GM18499 (cell line): ENCODE measurements around the gene POU2AF1.

Experiments used
- ATAC-seq: cut with Tn5 transposase; IDR thresholded peaks from one replicate; pipeline ENCODE4 v1.9.1; 2021; ENCODE audit warnings: moderate number of reproducible peaks; ENCODE audit not compliant: insufficient read depth, unreplicated experiment

POU2AF1 gene

GRCh38 chr11:111388842-111389241, 9.8 kb upstream of the POU2AF1 start:
- ATAC-seq = no peak

- ATAC-seq = no peak
Observed at GRCh38 chr11:111388420-111388819, 9.3 kb upstream of the POU2AF1 start.

GRCh38 chr11:111387363-111387762, 8.3 kb upstream of the POU2AF1 start:
- ATAC-seq = no peak

DNA sequence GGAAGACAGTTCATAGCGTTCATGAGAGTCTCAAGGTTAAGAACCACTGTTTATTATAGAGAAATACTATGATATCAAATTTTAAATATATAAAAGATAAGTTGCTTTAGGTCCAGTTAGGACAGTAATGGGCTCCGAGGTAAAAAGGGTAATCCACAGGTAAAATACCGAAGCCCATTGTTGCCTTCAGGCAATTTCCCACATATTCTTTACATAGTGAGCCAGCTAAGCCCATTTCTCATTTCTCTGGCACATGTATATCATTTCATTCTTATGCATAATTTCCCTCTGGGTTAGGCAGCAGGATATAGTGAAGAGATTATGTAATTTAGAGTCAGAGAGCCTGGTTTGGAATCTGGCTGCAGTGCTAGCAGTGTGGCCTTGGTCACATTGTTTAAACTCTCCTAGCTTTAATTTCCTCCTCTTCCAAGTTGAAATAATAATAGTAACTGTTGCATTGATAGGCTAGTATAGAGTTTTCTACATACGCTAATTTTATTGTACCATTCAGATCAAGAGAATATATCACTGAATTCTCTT, 7.6 kb upstream of the POU2AF1 start:
- ATAC-seq = no peak

DNA sequence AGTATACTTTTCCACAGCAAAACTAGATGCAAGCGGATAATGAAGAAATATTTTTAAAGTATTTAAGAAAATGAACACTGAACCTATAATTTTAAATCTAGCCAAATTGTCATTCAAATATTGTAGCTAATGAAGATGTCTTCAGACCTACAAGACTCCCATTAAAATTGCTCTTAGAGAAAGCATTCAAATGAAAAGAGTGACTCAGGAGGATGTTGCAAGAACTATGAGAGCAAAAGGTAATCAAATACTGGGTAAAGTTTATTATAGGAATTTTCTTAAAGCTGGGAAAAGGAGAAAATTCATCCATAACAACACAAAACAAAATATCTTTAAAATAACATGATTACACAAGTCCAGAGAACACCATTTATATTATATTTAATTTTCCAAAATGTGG, 5.4 kb upstream of the POU2AF1 start:
- ATAC-seq = no peak

DNA sequence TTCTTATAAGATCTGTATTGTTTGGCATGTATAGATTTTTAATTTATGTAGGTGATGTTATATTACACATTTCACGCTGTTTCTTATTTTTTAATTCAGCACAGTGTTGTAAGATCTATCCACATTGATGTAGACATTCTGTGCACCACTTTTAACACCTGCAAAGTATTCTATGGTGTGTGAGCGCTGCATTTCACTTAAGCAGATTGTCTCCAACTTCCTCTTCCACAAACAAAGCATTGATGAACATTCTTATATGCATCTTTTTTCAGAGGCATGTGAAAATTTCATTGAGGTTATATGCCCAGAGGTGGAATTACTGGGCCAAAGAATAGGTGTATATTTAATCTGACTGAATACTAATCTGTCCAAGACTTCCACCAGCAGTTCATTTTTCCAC, 3.4 kb upstream of the POU2AF1 start:
- no peak for ATAC-seq

GRCh38 chr11:111379602-111380136, 594 bp upstream of the POU2AF1 start:
- ATAC-seq = peak; percentile 39

- no peak for ATAC-seq
Observed at GRCh38 chr11:111378185-111378860, 752 bp downstream of the POU2AF1 start.

DNA sequence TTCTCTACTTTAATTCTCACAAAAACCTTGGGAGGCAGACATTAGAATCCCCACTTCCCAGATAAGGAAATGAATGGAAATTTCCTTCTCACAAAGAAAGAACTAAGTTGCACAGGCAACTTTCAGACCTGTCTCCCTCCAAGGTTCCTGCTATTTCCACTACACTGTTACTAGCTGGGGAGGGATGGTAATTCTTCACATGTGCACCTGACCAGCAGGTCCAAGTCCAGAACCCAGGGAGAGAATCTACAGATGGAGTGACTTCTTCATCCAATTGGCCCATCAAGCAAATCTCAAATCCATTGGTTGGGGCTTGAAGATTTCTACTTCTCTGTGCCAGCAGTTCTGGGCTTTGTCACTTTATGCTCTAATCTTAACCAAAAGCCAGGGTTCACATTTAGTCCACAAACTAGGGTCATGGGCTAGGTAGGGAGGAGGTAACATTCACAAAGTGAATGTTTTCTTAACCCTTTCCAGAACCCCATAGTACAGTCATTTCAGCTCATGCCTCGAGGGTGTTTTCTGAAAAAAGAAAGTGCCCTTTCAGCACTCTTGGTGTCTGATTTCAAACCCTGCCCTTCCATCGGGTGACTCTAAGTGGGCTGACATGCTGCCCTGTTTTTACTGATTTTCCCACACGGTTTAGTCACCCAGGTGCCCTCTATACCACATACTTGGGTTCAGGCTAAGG, 2.7 kb downstream of the POU2AF1 start:
- ATAC-seq = no peak

GRCh38 chr11:111373590-111373989, 5.5 kb downstream of the POU2AF1 start:
- no peak for ATAC-seq

DNA sequence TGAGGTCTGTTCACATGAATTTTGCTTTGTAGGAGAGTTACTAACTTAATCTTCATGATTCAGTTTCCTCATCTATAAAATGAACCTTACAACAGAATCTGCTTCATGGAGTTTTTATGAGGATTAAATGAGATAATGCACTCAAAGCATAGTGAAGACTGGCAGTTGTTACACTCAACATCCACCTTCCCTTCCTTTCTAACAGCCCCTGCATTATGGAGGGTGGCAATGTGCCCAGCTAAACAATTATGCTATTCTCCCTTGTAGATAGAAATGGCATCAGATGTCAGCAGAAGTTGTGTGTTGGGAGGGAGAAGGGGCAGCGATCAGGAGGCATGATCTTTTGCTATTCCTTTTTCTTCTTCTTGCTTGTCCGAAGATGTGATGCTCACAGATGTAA, 6.5 kb downstream of the POU2AF1 start:
- ATAC-seq = no peak

DNA sequence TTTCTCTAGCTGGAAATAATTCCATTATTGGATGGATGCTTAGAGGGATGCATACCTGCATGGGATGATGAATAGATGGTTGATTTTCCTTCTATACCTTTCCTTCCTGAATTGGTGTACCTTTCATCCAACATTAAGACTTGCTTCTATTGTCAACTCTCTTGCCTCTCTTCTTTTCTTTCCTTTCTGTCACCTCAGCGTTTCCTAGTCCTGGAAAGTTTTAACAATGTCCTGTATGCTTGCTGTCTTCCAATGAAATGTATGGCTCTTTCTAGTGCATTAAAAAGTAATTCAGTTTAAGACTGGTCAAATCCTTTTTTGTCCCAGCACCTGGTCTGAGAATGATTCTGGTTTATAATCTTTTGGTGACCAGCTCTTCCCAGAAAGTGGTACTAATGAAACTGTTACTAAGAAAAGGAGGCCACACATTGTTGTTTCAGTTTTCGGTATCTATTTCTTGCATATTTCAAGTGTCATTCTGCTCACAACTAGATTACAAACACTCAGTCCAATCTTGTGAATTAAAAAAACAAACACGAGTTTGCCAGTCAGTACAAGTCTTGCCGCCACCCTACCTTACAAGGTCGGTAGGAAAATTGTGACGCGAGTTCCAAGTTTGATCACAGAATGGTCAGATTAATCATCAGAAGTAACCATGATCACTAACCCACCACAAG, 8.0 kb downstream of the POU2AF1 start:
- ATAC-seq = peak; percentile 38

GRCh38 chr11:111370270-111370901, 8.7 kb downstream of the POU2AF1 start:
- no peak for ATAC-seq

- ATAC-seq = no peak
Observed at GRCh38 chr11:111368285-111368560, 10.9 kb downstream of the POU2AF1 start.

DNA sequence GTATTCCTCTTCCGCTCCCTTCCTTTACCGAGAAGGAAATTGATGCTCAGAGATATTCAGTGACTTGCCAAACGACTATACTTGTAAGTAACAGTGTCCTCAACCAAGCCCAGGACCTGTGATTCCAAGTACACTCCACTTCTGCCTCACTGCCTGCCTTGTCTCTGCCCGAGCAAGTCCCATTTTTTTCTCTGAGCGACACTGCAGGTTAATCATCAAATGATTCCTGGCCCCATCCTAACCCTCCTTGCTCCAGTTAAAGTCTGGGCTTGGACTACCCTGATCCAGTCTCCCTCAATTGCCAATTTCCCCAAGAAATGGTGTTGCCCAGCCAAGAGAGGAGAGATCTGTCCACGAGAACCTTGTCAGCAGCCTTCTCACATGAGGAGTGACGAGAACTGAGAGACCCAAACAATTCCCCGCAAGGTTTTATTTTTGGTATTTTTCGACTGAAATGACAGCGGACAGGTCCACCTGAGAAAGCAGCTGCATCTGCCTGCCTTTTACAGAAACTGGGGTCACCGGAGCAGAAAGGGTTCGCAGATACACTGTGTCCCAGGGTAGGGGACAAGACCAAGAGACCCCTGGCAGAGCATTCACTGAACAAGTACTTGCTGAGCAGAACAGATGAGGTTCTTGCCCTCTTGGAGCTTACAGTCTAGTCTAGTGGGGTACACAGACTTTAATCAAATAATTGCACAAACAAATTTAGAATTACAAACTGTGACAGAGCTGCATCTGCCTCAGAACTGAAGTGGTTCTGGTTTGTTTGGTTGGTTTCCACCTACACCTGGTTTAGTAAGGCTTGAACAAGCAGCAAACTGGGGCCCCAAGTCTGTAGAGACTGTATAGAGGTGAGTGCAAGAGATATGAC, 11.4 kb downstream of the POU2AF1 start:
- ATAC-seq = no peak

GRCh38 chr11:111366560-111367410, 12.3 kb downstream of the POU2AF1 start:
- no peak for ATAC-seq

DNA sequence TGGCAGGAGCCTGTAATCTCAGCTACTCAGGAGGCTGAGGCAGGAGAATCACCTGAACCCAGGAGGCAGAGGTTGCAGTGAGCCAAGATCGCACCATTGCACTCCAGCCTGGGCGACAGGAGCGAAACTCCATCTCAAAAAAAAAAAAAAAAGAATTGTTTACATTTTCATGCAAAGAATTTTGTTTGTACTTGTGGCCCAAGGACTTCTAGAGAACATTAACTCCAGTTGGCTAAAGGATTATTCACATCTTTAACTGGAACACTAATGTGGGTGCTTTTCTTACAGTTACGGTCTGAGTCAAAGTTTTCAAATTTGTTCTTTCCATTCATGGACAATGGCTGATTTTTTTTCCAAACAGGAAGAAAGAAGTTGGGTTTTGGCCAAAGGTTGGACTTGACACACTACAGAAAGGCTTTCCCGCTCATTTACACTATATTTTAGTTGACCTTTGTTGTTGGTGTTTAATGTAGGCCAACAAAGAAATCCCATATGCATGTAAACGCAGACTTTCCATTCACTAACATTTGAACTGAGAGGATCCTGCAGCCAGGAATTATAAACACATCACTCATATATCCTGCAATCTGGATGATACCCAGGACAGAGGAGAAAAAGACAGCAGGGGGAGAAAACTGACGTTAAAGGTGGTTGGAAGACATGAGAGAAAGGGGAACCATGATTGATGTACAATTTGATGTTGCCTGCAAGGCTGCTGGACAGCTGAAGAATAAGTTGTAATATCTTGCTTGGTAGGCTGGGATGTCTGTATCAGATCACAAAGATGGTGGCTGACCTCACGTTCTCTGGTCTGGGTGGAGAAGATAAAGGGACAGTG, 13.1 kb downstream of the POU2AF1 start:
- ATAC-seq = no peak

GRCh38 chr11:111364503-111364902, 14.6 kb downstream of the POU2AF1 start:
- ATAC-seq = no peak
